GM19240 (cell line): ENCODE results near the gene USP24.
"Not testable (repeated sequence)": the region's sequence is repeated elsewhere in the genome, so short reads cannot be mapped to it uniquely, and the experiment has no call there.

Experiments used
- DNase-seq: peaks from one replicate; pipeline ENCODE4 v3.0.0; 2011; ENCODE audit warnings: low spot score; ENCODE audit not compliant: insufficient read length

The USP24 gene

DNA sequence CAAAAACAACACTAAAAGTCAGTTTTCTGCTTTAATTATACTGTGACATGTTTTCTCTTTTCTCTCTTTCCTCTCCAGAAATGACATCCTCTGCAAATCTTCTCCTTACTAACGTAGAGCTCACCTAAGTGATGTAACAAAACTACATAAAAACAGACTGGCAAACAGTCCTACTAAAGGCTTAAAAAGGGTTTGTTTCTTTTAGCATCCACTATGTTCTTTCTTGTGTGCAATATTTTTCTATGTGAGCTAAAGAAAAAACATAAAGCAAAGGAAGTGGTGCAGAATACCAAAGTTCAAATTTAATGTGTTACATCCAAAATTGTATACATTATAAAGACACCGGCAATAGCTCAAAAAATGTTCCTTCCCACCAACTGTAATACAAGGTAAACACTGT, 14.5 kb downstream of the USP24 start:
- no peak for DNase-seq

DNA sequence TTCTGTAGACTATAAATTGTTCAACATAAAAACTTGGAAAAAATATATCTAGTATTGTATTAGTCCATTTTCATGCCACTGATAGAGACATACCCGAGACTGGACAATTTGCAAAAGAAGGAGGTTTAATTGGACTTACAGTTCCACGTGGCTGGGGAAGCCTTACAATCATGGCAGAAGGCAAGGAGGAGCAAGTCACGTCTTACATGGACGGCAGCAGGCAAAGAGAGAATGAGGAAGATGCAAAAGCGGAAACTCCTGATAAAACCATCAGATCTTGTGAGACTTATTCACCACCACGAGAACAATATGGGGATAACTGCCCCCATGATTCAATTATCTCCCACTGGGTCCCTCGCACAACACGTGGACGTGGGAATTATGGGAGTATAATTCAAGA, 15.4 kb downstream of the USP24 start:
- DNase-seq: not testable (repeated sequence)

DNA sequence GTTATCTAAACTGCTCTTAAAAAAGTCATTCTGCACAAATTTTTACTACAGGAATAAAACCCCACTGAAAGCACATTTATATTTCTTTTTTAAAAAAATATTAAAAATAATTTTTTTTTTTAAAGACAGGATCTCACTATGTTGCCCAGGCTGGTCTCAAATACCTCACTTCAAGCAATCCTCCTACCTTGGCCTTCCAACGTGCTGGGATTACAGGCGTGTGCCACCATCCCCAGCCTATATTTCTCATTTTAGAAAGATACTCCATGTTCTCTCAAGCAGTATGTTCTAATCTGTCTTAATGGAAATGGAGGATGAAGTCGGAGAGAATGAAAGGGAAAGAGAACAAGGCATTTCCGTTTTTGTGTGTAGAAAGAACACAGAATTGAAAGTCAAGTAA, 17.1 kb downstream of the USP24 start:
- no peak for DNase-seq

DNA sequence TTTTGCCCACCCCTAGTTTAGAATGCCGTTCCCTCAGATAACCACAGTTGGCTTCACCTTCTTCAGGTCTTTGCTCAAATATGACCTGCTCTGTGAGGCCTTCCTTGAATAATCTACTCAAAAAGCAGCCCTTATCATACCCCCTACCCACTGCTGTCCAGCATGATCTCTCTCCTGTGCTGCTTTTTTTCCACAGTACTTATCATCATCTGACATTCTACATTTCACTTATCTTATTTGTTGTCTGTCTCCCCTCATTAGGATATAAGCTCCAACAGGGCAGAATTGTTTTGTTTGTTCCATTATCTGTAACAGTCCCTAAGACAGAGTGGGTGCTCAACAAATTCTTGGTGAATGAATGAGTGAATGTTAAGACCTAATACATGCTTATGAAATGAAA, 18.1 kb downstream of the USP24 start:
- no peak for DNase-seq

DNA sequence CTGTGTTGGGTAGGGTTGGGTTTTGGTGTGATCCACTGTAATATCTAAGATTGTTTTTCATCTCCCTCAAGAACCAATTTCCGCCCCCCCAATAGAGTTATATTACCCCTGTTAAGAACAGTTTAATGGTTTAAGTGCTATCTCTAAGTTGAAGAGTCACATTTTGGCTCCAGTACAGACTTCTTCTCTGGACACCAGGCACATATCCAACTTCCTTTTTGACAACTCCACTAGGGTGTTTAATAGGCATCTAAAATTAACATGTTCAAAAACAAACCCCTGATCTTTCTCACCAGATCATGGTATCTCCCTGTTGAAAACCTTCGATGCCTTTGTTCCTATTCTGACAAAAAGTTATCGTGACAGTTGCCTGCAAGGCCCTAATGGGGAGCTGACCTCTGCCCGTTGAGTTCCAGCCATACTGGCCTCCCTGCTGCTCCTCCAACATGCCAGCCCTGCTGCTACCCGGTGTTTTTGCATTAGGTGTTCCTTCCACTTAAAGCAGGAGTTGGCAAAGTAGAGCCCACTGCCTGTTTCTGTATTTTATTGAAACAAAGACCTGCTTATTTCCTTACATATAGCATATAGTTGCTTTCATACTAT, 18.6 kb downstream of the USP24 start:
- DNase-seq: no peak

DNA sequence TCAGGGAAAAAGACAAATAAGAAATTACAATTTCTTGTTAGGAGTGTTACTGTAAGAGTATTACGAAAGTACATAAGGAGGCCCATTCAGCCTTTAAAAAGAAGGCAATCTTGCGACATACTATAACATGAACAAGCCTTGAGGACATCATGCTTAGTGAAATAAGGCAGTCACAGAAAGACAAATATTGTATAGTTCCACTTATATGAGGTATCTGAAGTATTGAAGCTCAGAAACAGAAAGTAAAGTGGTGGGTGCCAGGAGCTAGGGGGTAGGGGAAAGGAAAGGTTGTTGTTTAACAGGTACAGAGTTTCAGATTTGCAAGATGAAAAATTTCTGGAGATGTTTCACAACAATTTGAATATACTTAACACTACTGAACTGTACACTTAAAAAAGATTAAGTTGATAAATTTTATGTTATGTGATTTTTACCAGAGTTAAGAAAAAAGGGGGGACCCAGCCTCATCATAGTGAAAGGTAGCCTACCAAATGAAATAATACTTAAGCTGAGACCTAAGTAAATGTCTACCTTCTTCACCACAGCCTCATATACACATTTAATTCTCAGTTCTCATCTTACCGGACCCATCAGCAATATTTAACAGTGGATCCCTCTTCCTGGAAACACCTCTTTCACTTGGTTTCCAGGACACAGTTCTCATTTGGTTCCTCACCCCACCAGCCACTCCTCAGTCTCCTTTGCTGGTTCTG, 19.5 kb downstream of the USP24 start:
- no peak for DNase-seq

DNA sequence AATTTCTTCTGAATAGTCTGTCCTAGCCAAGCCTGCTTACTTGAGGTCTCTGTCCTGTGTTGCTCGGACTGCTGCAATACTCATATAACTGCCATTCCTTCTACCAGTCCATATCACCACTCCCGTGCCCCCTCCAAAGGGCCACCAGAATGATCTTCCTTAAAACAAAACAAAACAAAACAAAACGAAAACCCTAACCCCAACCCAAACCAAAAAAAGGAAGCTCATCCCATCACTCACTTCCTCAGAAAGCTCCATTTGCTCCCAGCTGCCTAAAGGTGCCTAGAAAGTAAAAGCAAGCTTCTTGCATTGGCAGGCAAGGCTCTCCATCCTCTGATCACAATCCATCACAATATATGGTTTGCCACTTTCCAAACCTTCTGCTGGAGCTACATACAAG, 20.3 kb downstream of the USP24 start:
- DNase-seq: no peak

DNA sequence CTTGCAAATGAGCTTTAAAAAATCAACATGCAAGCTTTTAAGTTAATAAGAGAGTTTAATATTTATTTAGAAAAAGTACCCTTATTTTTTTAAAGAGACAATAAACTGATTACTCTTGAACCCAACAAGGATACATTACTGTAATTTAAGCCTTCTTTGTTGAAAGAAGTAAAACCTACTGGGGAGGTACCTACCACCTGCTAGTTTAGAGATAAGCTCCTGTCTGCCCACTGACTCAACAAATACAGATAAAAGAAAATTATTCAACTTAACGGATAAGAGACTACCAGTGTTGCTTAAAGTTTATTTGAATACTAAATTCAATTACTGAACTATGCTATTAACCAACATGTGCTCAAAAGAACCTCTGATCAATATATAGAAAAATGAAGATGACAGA, 23.1 kb downstream of the USP24 start:
- DNase-seq: no peak

DNA sequence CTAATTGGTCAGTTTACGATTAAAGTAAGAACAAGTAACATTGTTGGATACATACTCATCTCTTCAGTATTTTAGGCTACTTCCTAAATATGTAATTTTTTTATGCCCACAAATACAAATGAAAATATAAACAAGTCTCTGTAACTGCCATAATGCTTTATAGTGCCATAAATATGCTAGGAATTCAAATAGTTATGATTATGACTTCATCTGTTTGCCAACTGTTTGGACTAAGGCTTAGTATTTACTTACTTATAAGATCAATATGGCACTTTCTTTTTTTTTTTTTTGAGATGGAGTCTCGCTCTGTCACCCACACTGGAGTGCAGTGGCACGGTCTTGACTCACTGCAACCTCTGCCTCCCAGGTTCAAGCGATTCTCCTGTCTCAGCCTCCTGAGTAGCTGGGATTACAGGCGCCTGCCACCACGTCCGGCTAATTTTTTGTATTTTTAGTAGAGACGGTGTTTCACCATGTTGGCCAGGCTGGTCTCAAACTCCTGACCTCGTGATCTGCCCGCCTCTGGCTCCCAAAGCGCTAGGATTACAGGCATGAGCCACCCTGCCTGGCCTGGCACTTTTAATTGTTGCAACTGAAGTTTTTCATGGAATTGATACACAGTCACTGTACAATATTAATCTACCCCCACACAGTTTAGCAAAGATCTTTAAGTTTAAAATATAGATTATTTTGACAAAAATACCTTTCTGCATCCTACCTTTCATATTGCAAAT, 23.8 kb downstream of the USP24 start:
- DNase-seq: not testable (repeated sequence)

DNA sequence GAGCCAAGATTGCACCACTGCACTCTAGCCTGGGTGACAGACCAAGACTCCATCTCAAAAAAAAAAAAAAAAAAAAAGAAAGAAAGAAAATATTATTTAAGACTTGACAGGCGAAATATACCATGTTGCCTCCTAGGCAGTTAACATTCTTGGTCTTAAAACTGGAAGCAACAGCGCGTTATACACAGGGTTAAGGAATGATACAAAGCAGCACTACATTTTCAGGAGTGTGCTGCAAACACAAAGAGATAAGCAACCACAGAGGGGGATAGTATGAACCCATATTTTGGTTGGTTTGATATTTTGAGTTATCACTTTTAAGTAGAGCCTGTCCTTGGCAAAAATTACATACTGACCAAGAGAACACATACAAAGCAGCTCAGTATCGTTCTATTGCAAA, 25.1 kb downstream of the USP24 start:
- DNase-seq: no peak

DNA sequence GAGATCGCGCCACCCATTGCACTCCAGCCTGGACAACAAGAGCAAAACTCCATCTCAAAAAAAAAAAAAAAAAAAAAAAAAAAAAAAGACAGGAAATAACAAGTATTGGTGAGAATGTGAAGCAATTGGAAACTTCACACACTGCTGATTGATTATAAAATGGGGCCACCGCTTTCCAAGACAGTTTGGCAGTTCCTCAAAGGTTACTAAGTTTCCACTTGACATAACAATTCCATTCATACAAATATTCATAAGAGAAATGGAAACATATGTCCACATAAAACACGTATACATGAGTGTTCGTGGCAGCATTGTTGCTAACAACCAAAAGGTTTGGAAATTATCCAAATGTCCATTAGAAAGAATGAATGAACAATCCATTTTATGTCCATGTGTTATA, 26.3 kb downstream of the USP24 start:
- DNase-seq: no peak

DNA sequence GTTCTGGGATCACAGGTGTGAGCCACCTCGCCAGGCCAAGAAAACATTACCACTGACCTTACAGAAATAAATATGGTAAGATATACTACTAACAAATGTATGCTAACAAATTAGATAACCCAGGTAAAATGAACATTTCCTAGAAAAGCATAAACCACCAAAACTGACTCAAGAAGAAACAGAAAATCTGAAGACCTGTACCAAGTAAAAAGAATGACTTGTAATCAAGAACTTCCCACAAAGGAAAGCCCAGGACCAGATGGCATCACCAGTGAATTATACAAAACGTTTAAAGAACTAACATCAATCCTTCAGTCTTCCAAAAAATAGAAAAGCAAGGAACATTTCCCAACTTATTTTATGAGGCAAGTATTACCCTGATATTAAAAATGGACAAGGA, 29.3 kb downstream of the USP24 start:
- no peak for DNase-seq

DNA sequence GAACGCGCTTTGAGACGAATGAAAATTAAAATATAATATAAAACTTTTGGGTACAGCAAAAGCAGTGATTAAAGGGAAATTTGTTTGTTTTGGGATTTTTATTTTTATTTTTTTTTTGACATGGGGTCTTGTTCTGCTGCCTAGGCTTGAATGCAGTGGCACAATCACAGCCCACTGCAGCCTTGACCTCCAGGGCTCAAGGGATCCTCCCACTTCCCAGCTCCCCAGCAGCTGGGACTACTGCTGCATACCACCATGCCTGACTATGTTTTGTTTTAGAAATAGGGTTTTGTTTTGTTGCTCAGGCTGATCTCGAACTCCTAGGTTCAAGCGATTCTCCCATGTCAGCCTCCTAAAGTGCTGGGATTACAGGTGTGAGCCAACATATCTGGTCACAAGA, 30.3 kb downstream of the USP24 start:
- no peak for DNase-seq

DNA sequence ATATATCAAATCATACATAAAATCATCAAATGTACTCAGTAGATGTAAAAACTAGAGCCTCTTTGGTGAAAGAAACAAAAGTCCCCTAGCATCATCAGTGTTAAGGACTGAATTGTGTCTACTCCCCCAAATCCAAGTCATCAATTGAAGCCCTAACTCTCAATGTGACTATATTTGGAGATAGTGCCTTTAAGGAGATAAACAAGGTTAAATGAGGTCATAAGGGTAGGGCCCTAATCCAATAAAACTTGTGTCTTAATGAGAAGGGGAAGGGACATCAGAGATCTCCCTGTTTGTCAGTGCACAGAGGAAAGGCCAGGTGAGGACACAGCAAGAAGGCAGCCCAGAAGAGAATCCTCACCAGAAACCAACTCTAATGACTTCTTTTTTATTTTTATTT, 33.5 kb downstream of the USP24 start:
- no peak for DNase-seq

DNA sequence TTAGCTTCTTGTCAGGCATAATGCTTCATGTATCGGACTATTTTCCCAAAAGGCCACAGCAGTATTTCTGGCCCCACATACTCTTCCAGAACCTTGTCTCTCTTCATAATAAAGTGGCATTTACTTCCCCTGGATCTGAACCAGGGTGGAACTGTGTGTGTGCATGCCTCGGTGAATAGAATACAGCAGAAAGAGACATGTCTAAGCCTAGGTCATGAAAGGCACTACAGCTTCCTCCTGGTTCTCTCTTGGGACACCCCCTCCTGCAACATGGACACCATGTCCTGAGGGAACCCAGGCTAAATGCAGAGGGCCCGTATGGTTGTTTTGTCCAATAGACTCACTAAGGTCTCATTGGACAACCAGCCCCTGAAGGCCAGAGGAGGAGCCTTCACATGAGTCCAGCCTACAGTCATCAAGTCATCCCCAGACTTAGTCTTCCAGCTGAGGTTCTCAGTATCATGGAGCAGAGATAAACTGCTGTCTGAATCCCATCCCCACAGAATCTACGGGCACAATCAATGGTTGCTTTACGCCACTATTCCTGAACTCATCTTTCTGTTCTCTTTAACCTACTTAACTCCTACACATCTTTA, 35.0 kb downstream of the USP24 start:
- DNase-seq: no peak

DNA sequence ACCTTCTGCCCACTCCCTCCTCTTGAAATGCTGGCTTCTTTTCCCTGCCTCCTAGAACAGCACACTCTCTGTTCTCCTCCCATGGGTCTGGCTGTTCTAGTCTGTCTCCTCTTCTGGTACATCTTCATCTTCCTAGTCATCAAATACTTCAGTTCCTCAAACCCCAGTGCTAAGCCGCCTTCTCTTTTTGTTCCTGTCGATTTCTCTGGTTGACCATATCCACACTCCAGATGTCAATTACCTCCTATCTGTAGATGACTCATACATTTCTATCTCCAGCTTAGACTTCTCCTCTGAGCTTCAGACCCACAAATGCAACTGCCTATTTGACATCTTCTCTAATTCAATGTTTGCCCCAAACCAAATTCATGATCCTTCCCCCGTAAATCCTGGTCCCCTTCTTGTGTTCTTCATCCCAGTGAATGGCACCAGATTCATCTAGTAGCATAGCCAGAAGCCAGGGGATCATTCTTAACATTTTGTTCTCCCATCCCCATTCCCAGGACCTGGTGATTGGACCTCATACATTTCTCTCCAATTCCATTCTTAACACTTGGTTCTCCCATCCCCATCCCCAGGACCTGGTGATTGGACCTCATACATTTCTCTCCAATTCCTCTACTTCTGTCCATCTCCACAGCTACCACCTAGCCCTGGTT, 35.9 kb downstream of the USP24 start:
- DNase-seq: no peak

DNA sequence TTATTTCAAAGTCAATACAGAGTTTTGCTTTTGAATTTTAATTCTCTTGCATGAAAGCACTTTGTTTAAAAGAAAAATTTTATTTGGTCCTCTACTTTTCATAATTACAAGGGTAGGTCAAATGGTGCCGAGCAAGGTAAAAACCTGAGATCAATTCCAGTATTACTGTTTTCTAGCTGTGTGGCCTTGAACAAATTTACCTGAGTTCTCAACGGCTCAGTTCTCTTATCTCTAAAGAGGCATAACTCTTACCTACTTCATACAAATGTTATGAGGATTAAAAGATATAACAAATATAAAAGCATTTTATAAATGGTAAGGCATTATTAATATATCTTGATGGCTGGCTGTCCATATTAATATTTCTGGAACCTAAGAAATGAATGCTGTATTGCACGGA, 42.5 kb downstream of the USP24 start:
- no peak for DNase-seq

DNA sequence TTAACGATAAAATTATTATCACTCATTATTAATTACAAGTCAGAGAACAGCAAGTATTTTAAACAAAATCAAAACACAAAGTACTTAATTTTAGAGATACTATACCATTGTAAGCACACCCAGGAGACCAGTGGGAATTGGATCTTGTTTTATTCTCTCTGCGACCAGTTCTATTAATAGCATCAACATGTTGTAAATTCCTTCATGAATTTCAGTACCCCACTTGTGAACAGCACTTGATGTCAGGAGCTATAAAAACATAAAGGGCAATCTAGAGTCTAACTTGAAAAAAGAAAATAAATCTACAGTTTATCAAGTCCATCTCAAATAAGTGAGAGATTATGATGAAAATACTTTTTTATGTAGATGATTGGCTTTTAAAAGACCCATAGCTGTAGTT, 42.9 kb downstream of the USP24 start:
- DNase-seq: no peak

DNA sequence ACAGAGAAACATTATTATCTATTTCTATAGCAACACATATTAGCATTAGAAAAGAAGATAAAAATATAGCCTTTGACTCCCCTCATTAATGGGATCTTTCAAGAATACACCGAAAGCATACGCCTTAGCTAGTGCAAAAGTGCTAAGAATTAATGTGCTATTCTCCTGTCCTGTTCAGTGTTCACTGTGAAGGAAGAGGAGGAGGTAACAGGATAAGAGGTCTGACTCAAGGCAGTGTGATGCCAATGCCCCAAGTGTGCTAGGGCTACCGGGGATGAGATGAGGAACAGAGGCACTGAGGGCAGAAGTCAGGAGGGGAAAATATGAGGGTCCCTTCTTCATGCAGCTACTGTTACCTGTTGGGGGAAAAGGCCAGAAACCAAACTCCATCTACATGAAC, 43.5 kb downstream of the USP24 start:
- DNase-seq: no peak

DNA sequence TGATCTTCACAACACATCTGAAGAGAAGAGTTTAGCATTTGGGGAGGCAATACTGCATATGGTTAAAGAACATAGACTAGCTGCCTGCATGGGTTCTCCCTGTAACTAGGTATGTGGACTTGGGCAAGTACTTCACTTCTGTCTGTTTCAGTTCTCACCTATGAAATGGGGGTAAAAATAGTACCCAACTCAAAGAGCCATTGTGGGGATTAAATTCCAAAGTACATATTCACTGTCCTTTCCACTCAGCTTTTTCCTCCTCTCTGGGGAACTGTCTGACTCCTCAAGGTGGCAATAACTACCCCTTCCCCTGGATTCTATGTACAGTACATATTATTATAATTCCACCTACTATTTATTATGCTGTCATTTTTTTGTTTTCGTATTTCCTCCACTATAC, 44.7 kb downstream of the USP24 start:
- DNase-seq: no peak

DNA sequence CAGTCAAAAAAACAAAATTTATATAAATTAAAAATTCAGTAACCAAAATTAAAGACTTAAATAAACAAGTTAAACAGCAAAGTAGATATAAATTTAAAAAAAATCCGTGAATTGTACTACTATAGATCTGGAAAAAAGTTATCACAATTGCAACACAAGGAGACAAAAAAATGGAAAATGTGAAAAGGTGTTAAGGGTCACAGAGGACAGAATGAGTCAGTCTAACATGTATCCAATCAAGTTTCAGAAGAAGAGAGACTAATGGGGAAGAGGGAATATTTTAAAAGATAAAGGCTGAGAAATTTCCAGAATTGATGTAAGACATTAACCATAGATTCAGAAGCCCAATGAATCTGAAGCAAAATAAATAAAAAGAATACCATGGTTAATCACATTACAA, 46.0 kb downstream of the USP24 start:
- no peak for DNase-seq

DNA sequence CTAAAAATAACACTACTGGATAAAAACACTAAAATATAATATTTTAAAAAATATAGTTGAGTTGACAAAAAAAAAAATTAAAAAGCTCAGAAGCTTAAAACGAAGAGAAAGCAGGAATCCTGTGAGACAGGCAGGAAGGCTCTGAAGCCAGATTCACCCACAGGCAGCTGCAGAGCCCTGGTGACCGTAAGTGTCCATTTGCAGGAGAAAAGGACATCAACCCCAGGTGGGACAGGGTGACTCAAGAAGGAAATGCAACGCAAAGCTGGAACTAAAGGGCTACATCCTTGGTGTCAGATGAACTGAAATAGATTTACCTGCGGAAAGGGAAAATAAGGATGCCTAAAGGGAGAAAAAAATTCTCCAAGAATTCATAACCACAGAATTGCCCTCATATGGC, 46.8 kb downstream of the USP24 start:
- no peak for DNase-seq
